ENCODE measurements around the gene FBXL4. TPM values are rescaled to one million over a fixed set of nuclear protein-coding genes. Genes with fewer than 3 reads are reported as not detected.

The FBXL4 gene
- total and polyA plus RNA-seq, 10 of the 15 experiments (the other 5 are each of a cell fraction or from before 2014, with no cell fraction given): 2.9 to 16.9 (median 7.2) TPM

DNA sequence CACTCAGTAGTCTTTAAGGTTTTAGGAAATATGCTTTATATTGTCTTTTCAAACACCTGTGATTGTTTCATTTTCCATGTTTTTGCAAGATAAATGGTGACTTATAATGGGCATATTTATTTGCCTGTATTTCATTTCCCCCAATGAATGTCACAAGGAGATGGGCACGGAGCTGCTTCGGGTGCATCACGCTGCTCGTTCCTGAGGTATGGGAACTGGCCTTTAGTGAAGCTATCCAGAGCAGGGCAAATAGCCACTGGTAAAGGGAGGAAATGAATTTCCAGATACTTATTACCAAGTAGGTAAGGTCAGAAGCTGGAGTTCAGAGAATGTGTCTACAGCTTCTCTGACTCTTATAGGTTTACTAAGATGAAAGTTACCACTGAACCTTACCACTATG, 109.7 kb downstream of the FBXL4 start (continued):
- TF ChIP-seq ZNF592 (IDR thresholded peaks at IDR 0.05) (no peak), BMI1 (IDR thresholded peaks at IDR 0.05; ENCODE audit: borderline replicate concordance) (no peak), SREBF1 (IDR thresholded peaks at IDR 0.05; ENCODE audit: low read length) (no peak)

DNA sequence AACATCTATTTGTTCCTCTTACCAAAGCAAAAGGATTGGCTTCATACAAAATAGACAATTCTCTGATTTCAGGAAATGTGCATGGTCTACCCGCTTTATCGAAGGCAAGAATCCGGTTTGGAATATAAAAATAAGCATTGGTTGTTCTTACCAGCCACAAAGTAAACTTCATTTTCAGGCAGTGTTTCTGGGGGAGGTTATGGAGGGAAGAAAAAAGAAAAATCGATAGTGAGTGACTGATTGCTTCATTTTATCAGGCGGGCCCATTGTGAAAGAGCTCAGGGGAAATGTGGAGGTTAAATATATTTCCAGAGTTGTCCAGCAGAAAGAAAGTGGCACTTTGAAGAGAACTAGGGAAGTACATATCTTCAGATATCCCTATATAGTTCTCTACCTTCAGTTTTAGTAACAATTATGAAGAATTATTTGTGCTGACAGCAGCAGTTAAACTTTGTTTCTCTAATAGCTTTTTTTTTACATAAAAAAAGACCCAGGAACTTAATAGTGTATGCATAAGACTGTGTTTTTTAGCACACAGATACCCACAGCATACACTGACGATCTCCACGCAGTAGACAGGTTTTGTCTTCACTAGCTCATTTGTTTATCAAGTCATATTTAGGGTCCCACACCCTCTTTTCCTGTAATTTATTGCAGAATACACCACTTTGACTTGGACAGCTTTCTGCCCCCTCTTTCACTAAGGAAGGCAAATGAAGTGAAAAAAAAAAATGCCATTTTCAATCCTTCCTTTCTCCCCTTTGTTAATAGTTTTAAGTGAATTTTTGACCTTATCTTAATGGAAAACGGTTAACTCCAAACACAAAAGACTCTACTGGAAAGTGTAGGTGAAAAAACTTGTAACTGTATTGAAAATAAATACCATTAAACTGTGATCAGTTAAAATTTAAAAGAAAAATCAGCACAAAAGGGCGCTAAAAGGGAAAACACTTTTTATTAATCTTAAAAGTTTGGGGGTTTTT, 110.5 kb downstream of the FBXL4 start:
- in situ Hi-C loops (cut with MboI): no loop called here
- ChIA-PET CTCF (interaction anchor here (1.7 kb wide), 1 partner anchor 8 kb away, joined by 4 read pairs; no protein-coding TSS in a partner anchor), POLR2A (no interaction called here)

More for the DNA sequence above, 110.5 kb downstream of the FBXL4 start:
- Histone ChIP-seq H3K9ac (ENCODE audit: control insufficient read depth, insufficient read depth, low read length) (no peak overlapping the region), H3K4me2 (ENCODE audit: control insufficient read depth, insufficient read depth) (no peak overlapping the region), H3K9me3 (replicated peaks; ENCODE audit: control insufficient read depth, insufficient read depth, low read length) (no peaks in the 10 kb centered on the region; the same call in 2 of the 3 replicates), H4K20me1 (ENCODE audit: control insufficient read depth, insufficient read depth) (no peaks in the 10 kb centered on the region), H3K4me3 (no peak overlapping the region), H3K79me2 (ENCODE audit: control insufficient read depth, insufficient read depth, low read length) (no peaks in the 10 kb centered on the region), H3K36me3 (ENCODE audit: control insufficient read depth in 2 of 2, insufficient read depth in 2 of 2, low read length in 1 of 2) (no peaks in the 10 kb centered on the region), H3K4me1 (ENCODE audit: control insufficient read depth, insufficient read depth, low read length) (no peaks in the 10 kb centered on the region), H3K27ac (ENCODE audit: control insufficient read depth, insufficient read depth) (no peak overlapping the region), H3K27me3 (replicated peaks in 1 of 2; ENCODE audit: control insufficient read depth in 2 of 2, insufficient read depth in 2 of 2, low read length in 1 of 2) (peaks cover 14 to 28% of the 10 kb centered on the region in 2 experiments), H2AFZ (ENCODE audit: control insufficient read depth, low read depth, low read length) (no peak overlapping the region)
- ATAC-seq (no peak), FAIRE-seq (no peak), DNase-seq (ENCODE audit: low read depth, low spot score) (no peak)
- SMC1A ChIA-PET (ENCODE audit: uncharacterized antibody, unreplicated experiment): no interaction called here
- RAD21 ChIA-PET (ENCODE audit: unreplicated experiment): no interaction called here
- 17% methylated on average over 9 of the region's 9 CpGs for WGBS (ENCODE audit: insufficient coverage, insufficient replicate concordance, low lambda C conversion rate, missing lambda C conversion rate)
- BruUV-seq (replicated peaks): no TSS peak
- TF ChIP-seq NBN (IDR thresholded peaks at IDR 0.05): no peak
- TF ChIP-seq BMI1 (IDR thresholded peaks at IDR 0.05; ENCODE audit: borderline replicate concordance): no peak
- TF ChIP-seq EED (IDR thresholded peaks at IDR 0.05; ENCODE audit: low read depth): no peak
- TF ChIP-seq STAT1 (conservative IDR thresholded peaks at IDR 0.05): no peak
- TF ChIP-seq NFYB (IDR thresholded peaks at IDR 0.05; ENCODE audit: insufficient read depth, low read depth, low read length): no peak
- no peak for TF ChIP-seq CHD4 (IDR thresholded peaks at IDR 0.05)
- no peak for TF ChIP-seq YBX1 (IDR thresholded peaks at IDR 0.05)
- TF ChIP-seq HDGF (IDR thresholded peaks at IDR 0.05): no peak
- TF ChIP-seq ETV6 (conservative IDR thresholded peaks at IDR 0.05 in 1 of 2, IDR thresholded peaks at IDR 0.05 in 1 of 2; ENCODE audit: borderline replicate concordance in 1 of 2, low read depth in 1 of 2): no peak
- intact Hi-C loops (cut with micrococcal nuclease; ENCODE audit: unreplicated experiment): loop anchor here (5.0 kb wide), 1 partner anchor 60 kb away; no protein-coding TSS in a partner anchor
